ENCODE data around the gene CDKN1C.
A peak's percentile ranks its signal among the peaks of the same experiment; 100 is the strongest.

Gene CDKN1C

DNA sequence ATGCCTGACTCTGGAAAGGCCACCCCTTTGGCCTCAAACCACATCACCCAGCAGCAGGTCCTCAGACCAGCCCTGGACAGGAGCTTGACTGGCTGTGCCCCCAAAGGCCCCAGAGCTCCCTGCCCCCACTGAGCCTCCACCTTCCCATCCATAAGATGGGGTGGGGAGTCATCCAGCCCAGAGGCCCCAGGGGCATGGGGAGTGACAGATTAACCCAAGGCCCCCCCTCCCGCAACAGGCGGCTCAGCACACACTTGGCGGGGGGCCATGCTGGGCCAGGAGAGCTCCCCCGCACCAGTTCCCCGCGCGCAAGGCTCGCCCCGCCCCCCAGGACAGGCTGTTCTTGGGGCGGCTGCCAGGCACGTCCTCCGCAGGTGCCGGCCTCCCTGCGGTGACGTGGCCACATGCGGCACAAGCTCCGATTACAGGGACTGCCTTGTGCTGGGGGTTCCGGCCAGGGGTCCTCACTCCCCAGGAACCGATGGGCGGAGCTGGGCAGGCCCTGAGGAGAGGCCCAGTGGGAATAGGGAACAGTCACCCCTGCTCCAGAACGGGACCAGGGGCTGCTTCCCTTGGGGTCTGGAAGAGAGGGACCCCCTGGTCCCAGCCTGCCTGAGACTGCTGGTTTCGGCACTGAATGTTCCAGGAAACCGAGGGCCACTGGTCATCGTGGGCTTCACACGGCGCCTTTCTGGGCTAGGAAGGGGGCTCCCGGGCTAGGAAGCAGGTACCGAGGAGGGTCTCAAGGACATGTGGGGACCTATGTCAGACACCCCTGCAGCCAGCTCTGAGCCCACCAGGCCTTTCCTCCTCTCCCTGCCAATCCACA lies 5.1 kb upstream of the CDKN1C start:
- no peak for DNase-seq (ENCODE audit: low spot score)

DNA sequence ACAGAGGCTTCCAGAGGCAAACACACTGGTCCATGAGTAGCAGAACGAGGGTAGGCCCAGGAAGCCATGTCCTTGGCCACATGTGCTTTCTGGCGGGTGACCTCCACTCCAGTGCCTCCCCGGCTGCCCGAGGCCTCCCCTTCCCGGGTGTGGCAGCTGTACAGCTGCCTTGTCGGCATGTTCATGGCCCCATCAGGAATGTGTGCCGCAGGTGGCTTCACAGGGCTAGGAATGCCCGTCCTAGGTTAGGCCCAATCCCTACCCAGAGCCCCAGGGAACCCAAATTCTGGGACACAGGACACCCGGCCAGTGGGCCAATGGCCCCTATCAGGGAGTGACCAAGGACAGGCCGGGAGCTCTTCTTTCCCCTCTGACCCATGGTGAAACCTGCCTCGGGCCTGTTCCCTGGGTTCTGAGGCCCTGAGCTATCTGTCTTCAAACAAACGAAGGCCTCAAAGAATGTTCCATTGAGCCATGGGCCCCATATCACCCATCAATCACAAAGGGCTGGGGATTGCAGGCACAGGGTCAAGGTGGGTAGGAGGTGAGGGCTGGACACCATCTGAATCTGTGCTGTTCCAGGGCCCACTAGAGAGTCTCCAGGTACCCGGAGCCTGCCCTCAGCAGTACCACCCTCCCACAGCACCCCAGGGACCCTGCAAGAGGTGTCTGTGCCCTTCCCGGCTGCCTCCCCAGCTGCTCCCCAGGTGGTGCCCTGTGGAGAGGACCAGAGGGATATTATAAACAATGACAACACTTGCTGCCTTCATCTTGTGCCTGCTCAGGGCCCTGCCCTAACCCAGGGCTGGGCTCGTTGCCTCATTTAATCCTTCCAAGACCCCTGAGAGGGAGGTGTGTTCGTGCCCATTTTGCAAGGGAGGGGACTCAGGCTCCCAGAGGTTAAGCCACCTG lies 4.0 kb upstream of the CDKN1C start:
- DNase-seq (ENCODE audit: low spot score): no peak

DNA sequence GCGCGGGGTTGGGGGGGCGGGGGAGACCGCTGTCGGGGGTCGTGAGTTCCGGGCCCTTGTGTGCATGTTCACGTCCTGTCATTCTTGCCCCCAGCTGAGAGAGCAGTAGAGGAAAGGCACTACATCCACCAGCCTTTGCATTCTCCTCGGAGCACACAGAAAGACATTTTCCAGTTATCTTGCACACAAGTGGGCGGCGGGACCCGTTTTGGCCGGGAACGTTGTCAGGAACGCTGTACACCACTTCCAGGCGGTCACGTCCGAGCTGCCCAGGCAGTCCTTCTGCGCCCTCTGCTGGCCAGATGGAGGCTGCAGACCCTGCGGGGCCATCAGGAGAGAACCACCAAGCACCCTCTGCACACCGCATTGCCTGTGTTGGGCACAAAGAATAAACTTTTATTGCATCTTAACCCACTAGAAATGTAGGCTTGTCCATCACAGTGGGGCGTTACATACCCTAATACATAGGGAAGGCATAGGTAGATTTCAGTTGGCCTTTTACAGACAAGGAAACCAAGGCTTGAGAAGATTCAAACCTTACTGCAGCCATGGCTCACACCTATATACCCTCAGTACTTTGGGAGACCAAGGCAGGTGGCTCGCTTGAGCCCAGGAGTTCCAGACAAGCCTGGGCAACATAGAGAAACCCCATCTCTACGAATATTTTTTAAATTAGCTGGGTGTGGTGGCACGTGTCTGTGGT lies 2.8 kb upstream of the CDKN1C start:
- DNase-seq (ENCODE audit: low spot score): peak; percentile 81

DNA sequence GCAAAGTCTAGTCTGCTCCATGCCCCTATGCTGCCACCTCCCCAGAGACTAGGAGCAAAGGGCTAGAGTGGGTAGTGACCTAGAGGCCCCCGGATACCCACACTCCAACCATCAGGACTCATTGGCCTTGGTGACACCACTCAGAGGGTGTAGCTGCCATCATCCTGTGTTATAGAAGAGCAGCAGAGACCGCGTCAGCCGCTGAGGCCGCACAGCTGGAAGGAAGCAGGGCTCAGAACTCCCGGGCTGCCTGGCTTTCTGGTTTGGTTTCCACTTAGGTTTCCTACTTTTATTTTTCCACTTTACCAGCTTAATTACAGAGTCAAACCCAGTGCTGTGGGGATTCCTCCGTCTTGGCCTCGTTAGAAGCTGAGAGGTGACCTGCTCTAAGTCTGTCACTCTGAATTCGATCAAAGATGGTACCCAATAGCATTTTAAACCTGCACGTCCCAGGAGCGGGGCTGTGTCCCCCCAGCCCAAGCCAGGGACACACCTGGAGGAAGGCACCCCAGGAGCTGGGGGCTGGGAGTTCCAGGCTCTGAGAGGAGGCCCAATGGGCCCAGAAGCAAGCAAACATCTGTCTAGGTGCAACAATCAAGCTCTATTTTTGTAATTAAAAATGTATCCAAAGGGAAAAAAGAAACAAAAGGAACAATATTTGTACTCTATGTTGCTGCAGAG lies 2.1 kb upstream of the CDKN1C start:
- DNase-seq (ENCODE audit: low spot score): no peak

DNA sequence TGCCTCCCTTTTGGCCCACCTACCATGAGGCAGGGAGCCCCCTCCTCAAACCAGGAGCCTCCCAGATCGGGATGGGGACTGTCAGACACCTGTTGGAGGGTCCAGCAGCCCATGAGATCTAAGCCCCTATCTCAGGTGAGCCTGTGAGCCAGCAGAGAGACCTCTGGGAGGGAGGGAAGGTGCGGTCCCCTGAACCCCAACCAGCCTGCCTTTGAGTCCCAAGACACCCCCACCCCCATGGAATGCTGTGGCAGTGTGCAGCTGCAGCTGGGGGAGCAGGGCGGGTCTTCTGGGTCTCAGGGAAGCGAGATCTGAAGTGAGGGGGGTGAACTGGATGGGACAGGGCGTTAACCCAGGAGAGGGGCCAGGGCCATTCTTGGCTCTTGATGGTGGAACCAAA lies 1.4 kb upstream of the CDKN1C start:
- DNase-seq (ENCODE audit: low spot score): no peak

DNA sequence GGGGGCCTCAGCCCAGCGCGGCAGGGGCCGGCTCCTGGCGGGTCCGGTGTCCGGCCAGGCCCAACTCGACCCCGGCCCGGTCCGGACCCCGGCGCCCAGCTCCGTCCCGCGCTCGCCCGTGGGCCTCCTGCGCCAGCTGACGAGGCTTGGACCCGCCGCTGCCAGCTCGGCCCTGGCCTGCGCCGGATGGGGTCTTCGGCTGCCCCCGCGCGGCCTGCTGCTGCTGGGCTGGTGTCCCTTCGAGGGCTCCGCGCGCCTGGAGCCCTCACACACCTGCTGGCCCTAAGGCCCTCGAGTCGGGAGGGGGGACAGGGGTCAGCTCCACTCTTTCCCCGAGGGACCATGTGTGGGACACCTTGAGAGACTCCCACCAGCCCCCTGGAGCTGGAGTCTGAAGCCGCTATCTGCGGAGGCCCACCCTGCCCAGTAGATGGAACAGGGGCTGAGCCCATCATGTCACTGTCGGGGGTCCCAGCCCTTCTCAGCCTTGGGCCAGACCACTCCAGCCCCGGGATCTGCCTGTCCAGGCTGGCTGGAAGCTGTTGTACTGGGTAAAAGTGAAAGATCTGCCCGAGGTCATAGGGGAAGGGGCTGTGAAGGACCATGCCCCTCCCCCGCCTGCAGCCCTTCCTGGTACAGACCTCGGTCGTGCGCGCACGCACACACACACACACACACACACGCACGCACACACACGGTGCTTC lies 768 bp upstream of the CDKN1C start:
- DNase-seq (ENCODE audit: low spot score): no peak

DNA sequence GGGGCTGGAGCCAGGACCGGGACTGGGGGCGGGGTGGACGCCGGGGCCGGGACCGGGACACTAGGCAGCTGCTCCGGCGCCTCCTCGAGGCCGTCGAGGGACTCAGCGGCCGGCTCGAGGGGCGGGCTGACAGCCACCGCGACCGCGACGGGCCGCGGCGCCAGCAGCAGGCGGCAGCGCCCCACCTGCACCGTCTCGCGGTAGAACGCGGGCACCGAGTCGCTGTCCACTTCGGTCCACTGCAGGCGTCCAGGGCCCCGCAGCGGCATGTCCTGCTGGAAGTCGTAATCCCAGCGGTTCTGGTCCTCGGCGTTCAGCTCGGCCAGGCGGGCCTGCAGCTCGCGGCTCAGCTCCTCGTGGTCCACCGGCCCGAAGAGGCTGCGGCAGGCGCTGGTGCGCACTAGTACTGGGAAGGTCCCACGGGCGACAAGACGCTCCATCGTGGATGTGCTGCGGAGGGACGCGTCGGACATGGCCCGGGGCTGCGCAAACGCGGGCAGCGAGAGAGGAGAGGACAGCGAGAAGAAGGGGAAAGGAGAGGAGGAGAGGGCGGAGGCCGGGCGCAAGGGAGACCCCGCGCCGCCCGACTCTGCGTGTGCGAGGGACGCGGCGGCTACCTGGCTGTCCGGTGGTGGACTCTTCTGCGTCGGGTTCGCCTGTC lies 428 bp downstream of the CDKN1C start:
- DNase-seq (ENCODE audit: low spot score): peak; percentile 67

DNA sequence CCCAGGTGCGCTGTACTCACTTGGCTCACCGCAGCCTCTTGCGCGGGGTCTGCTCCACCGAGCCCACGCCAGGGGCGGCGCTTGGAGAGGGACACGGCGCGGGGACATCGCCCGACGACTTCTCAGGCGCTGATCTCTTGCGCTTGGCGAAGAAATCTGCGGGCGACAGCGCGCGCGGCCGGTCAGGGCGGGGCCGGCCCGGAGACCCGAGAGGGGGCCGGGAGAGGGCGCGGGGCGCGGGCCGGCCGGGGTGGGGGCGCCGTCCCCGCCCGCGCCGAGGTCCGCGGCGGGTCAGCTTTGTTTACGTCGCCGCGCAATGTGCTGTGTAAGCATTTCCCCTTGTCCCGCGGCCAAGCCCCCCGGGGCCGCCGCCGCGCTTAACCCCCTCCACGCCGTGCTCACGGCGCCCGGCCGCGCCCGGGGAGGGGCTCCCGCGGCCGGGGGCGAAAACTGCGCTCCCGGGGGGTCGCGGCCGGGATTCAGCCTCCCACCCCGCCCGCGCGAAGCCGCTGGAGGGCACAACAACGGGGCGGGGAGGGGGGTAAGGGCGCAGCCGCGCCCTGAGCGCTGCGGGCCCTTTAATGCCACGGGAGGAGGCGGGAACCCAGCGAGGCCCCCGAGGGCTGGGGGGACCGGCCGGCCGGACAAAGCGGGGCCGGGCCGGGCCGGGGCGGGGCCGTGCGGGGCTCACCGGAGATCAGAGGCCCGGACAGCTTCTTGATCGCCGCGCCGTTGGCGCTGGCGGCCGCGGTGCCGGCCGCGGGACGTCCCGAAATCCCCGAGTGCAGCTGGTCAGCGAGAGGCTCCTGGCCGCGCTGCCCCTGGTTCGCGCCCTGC lies 1.4 kb downstream of the CDKN1C start:
- DNase-seq (ENCODE audit: low spot score): no peak

DNA sequence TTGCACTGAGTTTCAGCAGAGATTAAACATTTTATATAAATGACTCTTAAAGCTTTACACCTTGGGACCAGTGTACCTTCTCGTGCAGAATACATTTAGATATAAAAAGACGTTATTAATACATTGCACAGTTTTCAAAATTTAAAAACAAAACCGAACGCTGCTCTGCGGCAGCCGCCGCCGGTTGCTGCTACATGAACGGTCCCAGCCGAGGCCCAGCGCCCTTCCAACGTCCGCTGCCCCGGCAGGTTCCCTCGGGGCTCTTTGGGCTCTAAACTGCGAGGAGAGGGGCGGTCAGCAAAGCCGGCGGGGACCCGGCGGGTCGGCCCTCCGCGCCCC lies 2.0 kb downstream of the CDKN1C start:
- no peak for DNase-seq (ENCODE audit: low spot score)

DNA sequence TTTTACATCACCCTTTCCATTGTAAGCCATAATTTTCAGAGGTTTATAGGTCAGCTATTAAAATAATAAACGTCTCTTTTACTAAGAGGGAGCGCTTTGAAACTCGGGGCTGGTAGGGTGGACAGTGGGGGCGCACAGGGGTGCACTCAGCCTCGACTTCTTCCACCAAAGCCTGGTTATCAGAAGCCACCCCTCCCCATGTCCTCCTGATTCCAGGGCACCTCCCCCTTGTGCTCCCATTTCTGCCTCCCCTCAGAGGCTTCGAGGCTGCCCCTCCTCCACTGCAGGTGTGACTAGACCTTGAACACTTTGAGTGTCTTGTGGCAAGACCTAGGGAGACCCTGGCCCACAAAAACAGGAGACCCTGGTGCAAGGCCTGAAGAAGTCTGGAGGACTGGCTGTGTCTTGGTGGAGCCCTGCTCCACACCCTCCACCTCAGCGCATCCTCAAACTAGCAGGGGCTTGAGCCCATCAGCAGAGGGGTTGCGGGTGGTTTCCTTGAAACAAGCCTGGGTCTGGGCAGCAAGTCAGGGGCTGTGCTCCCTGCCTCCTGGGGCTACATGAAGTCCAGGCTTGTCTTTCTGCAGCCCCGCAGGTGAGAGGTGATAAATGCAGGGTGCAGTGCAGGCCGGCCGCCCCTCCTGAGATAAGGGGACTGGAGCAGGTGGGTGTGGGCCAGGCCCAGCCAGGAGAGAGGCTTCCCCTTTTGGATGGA lies 3.0 kb downstream of the CDKN1C start:
- no peak for DNase-seq (ENCODE audit: low spot score)

DNA sequence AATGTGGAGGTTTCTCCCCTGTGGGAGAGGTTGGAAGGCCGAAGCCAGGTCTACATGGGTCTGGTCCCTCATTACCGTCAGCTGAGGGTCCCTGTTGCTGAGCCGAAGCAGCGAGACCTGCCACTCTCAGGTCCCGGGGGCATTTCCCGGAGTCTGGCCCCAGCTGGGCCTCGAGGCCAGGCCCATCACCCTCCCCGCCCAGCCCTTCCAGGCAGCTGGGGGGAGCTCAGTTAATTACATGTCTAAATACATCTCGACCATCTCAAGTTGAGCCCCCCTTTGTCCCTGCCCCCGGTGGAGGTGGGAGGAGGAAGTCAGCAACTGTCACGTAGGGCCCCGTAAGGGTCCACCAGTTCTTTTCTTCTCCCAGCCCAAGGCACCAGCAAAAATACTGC lies 3.6 kb downstream of the CDKN1C start:
- no peak for DNase-seq (ENCODE audit: low spot score)

DNA sequence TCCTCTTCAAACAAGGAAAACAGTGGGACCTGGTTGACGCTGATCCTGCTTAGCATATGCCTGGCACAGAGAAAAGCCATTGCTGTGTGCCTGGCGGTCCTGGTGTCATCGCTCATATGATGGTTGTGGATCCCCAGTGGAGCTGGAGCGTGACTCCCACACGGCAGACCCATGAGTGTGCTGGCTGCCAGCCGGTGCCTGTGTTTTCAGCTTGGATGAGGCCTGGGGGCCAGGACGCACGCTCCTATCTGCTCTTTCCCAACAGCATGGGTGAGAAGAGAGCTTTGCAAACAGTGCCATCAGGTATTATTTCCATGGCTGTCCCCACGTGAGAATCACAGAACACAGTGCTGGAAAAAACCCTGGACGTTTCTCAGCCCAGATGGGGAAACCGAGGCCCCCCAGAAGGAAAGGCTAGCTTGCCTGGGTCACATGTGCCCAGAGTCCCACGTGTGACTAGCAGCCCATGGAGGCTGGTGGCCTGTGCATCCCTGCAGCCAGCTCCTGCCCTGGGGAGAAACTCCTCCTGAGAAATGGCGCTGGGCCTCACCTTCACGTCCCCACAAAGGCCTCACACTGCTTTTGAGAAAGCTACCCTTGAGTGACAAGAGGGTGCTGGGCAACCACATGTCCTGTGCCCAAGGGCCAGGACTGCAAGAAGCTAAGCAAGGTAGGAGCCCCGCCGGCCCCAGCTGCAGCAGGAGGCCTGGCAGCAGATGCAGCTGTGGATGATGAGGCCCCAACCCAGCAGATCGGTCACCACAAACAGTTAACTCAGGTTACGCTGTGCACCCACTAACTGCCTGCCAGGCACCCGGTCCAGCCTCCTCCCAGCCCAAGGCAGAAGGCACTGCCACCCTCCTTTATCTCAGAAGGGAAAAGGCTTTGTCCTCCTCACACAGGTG lies 4.2 kb downstream of the CDKN1C start:
- DNase-seq (ENCODE audit: low spot score): no peak

DNA sequence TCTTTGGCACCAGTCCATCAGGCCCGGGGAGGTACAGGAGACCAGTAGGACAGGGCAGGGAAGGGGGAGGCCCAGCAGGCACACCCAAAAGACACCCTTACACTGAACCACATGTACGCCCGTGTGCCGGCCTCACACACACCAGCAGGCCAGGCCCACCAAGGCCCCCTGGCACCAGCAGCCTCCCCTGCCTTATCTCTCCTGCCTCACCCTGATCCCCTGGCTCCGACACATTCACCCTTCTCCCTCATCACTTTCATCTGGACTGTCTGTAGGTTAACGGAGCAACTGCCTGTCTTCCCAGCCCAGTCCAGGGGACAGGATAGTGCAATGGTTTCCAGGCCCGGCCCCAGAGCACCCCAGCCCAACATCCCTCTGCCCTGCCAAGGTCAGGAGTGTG lies 4.9 kb downstream of the CDKN1C start:
- DNase-seq (ENCODE audit: low spot score): no peak

DNA sequence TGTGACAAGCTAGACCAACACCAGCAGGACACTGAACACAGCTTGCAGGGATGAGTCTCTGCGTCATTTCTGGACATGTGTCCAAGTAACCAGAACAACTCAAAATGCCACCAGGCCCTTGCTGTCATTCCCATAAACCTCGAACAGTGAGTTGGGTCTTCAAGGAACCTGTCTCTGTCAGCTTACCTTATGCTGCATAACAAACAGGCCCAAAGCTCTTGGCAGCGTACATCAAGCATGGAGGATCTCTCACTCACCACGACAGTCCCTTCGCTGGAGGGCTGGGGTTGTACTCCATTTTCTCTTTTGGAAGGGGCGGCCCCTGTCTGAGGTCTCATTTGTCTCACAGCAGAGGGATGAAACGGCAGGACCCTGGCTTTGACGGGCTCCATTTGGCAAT lies 6.8 kb downstream of the CDKN1C start:
- no peak for DNase-seq (ENCODE audit: low spot score)

DNA sequence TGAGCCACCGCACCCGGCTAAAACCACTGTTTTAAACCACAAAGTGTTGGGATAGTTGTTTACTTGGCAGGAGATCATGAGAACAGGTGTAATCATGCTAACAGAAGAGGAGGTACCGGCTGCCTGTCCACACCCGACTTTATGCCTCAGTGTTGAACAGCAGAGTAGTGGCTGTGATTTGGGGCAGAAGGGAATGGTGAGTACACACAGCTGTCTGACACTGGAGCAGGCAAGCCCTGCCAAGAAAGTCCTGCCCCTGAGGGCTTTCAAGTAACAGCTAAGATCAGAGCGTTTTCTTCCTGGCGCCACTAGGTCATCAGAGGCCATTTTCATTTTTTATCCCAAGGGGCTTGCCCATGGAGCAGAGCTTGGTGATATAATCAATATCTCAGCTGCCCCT lies 8.1 kb downstream of the CDKN1C start:
- no peak for DNase-seq (ENCODE audit: low spot score)

DNA sequence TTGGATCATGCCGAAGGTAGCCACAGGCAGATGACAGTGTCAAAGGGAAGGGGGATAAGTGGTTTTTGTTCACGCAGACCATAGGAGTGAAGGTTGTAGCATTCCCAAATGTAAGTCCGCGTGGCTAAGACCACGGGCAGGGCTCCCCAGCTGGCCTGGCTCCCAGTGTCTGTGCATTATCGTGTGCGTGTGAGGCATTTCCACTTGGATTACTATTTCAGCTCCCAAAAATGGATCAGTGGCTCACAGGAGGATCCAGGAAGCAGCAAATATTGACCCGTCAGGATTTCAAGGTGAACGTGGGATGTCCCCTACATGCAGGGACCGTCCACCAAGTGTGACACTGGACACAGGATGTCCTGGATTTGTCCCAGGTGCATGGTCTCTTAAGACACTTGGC lies 10.6 kb downstream of the CDKN1C start:
- DNase-seq (ENCODE audit: low spot score): no peak

DNA sequence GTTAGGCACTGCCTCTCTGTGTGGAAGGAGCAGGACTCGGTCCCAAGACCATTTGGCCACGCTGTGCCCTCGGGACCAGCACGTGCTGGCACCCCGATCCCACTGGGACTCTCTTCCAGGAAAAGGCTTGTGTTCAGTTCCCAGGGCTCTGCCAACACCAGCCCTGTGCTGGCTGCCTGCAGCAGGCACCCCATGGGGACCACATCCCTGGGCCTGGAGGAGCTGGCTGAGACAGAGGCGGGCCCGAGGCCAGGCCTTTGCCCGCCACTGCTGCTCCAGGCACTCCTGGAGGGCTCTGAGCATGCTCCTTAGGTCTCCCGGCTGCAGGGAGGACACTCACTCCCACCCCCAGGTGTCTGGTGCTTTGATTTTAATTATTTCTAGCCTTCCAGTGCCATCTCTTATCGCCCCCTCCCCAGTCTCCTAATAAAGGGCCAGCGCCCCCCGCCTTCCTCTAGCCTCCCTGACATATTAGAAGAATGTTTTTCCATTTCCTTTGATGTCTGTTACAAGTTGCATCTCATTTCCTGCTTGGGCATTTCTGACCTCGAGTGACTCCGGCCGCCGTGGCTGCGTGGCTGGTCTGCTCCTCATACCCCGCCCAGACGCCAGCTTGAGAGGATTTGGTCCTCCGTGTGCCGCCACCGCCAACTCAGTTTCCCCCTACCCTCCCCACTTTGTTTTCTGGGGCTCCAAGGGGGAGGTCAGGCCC lies 14.4 kb downstream of the CDKN1C start:
- DNase-seq (ENCODE audit: low spot score): peak; percentile 61

DNA sequence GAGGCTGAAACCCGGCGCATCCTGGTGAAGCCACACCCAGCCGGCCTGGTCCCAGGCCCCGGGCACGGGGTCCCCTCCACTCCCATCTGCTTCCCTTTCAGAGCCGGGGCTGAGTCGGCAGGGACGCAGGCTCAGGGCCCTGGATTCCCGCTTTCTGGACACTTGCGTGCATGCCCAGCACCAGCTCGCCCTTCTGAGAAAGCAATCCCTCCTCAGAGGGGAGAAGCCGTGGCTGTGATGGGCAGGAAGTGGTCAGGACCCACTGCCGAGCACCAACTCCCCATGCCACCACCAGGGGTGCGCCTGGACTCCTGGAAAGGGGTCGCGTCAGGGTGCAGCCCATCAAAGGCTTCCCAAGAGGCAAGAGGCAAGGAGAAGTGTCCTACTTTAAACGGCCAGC lies 15.1 kb downstream of the CDKN1C start:
- no peak for DNase-seq (ENCODE audit: low spot score)
